Large intestine (tissue), 3 donors: ENCODE results near the gene HSBP1L1. TPM values are rescaled to one million over a fixed set of nuclear protein-coding genes. Genes with fewer than 3 reads are reported as not detected.
A peak's percentile ranks its signal among the peaks of the same experiment; 100 is the strongest.

Experiments
- DNase-seq, 2 donors: peaks; one replicate each; pipeline versions ENCODE4 v3.0.0 to v3.0.0-alpha.2; 2013
- H3K27ac ChIP-seq: one replicate; pipeline ENCODE4 v1.5.1; 2013; ENCODE audit warnings: low read length
- H3K27me3 ChIP-seq: 2 replicates; pipeline ENCODE4 v1.6.1; 2013; ENCODE audit warnings: low read length; ENCODE audit not compliant: control insufficient read depth, insufficient read depth
- H3K36me3 ChIP-seq: 2 replicates; pipeline ENCODE4 v1.6.1; 2013; ENCODE audit warnings: low read length; ENCODE audit not compliant: control insufficient read depth, insufficient read depth
- H3K4me1 ChIP-seq: one replicate; pipeline ENCODE4 v1.6.1; 2013; ENCODE audit warnings: low read length; ENCODE audit not compliant: control insufficient read depth, insufficient read depth
- H3K4me3 ChIP-seq: one replicate; pipeline ENCODE4 v1.5.1; 2013; ENCODE audit warnings: low read length
- H3K9me3 ChIP-seq: one replicate; pipeline ENCODE4 v1.6.1; 2013; ENCODE audit warnings: mild to moderate bottlenecking, low read depth, low read length, moderate library complexity; ENCODE audit not compliant: control insufficient read depth
- WGBS: methylation state at CpG from one replicate; pipeline ENCODE4 v1.1.5; 2013; ENCODE audit warnings: low lambda C conversion rate; ENCODE audit not compliant: insufficient coverage; 5-methylcytosine and 5-hydroxymethylcytosine counted together
- polyA plus RNA-seq: library from polyadenylated mRNA; unstranded; fragments of 120-200 nt; gene quantifications from one replicate; pipeline ENCODE4 v1.2.1, GENCODE V29; 2013

HSBP1L1 gene
- polyA plus RNA-seq, 1 donor: 54.5 TPM

DNA sequence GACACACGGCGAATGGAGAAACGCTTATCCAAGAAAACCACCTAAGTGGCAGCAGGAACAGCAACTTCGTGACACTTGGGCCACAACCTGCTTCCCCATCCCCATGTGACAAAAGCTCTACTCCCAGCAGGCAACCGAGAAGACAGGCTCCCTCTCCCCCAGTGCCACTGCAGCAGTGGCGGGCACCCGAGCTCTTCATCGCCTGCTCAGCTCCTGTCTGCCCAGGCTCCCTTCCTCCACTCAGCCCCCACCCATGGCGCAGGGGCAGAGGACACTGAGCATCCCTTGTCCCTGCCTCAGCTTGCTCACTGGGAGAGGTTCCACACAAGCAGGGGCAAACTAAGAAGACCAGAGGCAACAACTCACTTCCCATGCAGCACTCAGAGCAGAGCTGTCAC lies 35.9 kb upstream of the HSBP1L1 start:
- Histone ChIP-seq H3K4me1 (no peaks in the 10 kb centered on the region), H3K27ac (no peak overlapping the region), H3K9me3 (peaks cover 50% of the 10 kb centered on the region), H3K36me3 (peaks cover 22% of the 10 kb centered on the region), H3K4me3 (no peak overlapping the region), H3K27me3 (no peaks in the 10 kb centered on the region)
- no CpG with 5 or more reads among the region's 9 CpGs for WGBS
- DNase-seq: no peak

DNA sequence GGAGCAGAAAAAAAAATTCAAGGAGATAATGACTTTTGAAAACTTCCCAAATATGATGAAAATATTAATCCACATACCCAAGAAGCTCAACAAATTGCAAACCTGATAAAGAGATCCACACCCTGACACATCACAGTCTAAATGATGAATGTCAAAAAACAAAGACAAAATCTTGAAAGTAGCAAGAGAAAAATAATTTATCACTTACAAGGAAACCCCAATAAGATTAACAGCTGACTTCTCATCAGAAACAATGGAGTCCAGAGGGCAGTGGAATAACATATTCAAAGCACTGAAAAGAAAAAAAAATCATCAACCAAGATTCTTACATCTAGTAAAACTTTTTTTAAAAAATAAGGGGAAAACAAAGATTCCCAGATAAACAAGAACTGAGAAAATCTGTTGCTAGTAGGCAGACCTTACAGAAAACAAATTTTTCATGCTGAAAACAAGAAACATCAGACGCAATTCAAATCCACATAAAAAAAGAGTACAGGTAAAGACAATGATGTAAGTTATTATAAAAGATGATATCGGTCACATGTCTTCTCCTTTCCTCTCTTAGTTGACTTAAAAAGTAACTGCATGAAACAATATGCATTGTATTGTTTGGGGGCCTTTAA lies 34.3 kb upstream of the HSBP1L1 start:
- H3K4me1 ChIP-seq: peaks cover 8% of the 10 kb centered on the region
- WGBS: 86% methylated on average over 1 of the region's 2 CpGs
- peaks cover 42% of the 10 kb centered on the region for H3K9me3 ChIP-seq
- H3K36me3 ChIP-seq: peaks cover 21% of the 10 kb centered on the region
- H3K4me3 ChIP-seq: no peak overlapping the region
- no peaks in the 10 kb centered on the region for H3K27me3 ChIP-seq
- DNase-seq: no peak
- no peak overlapping the region for H3K27ac ChIP-seq

DNA sequence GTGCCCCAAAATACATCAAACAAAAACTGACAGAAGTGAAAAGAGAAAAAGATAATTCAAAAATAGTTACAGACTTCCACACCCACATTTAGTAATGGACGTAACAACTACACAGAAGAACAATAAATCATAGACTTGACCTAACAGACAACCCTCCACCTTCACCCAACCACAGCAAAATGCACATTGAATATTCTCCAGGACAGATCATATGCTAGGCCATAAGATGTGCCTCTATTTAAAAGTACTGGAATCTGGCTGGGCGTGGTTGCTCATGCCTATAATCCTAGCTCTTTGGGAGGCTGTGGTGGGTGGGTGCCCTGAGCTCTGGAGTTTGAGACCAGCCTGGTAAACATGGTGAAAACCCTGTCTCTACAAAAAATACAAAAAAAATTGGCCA lies 33.0 kb upstream of the HSBP1L1 start:
- DNase-seq: no peak
- H3K27me3 ChIP-seq: no peaks in the 10 kb centered on the region
- H3K9me3 ChIP-seq: peaks cover 39% of the 10 kb centered on the region
- peaks cover 8% of the 10 kb centered on the region for H3K4me1 ChIP-seq
- H3K36me3 ChIP-seq: peaks cover 21% of the 10 kb centered on the region
- no CpG with 5 or more reads among the region's 2 CpGs for WGBS
- no peak overlapping the region for H3K4me3 ChIP-seq
- H3K27ac ChIP-seq: no peak overlapping the region

DNA sequence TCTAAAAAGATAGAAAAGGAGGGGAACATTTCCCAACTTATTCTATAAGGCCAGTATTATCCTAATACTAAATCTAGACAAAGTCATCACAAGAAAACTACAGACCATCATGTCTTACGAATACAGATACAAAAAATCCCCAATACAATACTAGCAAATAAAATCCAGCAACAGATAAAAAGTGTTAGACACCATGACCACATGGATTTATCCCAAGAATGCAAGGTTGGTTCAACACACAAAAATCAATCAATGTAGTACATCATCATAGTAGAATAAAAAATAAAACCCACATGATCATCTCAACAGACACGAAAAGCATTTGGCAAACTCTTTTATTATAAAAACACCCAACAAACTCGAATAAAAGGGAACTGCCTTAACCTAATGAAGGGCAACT lies 31.5 kb upstream of the HSBP1L1 start:
- H3K4me1 ChIP-seq: peaks cover 8% of the 10 kb centered on the region
- H3K36me3 ChIP-seq: peaks cover 24% of the 10 kb centered on the region
- WGBS: 100% methylated on average over 1 of the region's 3 CpGs
- no peak overlapping the region for H3K27ac ChIP-seq
- H3K27me3 ChIP-seq: no peaks in the 10 kb centered on the region
- H3K9me3 ChIP-seq: peaks cover 33% of the 10 kb centered on the region
- DNase-seq: no peak
- H3K4me3 ChIP-seq: no peak overlapping the region

- peaks cover 25% of the 10 kb centered on the region for H3K9me3 ChIP-seq
- H3K27me3 ChIP-seq: no peaks in the 10 kb centered on the region
- H3K4me3 ChIP-seq: no peak overlapping the region
- peaks cover 18% of the 10 kb centered on the region for H3K36me3 ChIP-seq
- WGBS: no CpG with 5 or more reads among the region's 10 CpGs
- no peak overlapping the region for H3K27ac ChIP-seq
- DNase-seq: peak in 1 of 2 donors; percentile 64
- peaks cover 8% of the 10 kb centered on the region for H3K4me1 ChIP-seq
Observed at GRCh38 chr18:79933765-79934164, 30.7 kb upstream of the HSBP1L1 start.

DNA sequence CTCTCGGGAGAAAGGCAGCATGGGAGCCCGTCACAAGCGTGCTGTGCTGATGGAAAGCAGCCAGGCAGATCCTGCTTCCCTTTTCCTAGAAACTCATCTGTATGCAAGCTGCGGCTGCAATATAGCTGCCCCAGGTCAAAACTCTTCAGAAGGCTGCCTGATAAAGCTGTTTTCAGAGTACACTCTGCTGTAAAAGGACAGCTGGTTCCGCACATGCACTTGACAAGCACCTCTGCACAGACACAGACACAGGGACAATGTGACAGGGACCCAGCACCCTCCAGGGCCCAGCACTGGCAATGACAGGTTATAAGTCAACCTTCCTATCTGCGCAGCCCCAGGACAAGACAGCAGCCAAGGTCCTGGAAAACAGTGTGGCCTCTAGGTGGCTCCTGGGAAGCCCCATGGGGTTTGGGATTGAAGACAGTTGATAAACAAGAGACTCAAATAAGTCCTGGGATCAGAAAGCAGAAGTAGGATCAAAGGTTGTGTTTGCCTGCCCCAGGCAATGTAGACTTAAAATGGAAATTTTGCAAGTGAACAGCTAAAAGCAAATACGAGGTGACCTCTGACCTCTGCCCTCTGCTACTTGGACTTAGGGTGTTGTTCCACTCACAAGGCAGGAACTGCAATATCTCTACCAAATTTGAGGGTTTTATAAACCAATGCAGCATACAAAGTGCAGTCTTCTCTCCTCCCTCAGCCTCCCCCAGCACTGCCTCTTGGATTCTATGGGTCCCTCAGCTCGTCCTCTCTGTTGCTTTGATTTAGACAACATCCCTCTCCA lies 29.9 kb upstream of the HSBP1L1 start:
- no peak overlapping the region for H3K4me3 ChIP-seq
- DNase-seq: peak; percentile 42 to 78
- H3K36me3 ChIP-seq: peaks cover 13% of the 10 kb centered on the region
- peaks cover 8% of the 10 kb centered on the region for H3K4me1 ChIP-seq
- peaks cover 19% of the 10 kb centered on the region for H3K9me3 ChIP-seq
- H3K27me3 ChIP-seq: no peaks in the 10 kb centered on the region
- peak overlapping the region; percentile 8 for H3K27ac ChIP-seq
- no CpG with 5 or more reads among the region's 8 CpGs for WGBS

- Histone ChIP-seq H3K27ac (no peak overlapping the region), H3K27me3 (no peaks in the 10 kb centered on the region), H3K4me1 (peaks cover 8% of the 10 kb centered on the region), H3K4me3 (no peak overlapping the region), H3K9me3 (peaks cover 14% of the 10 kb centered on the region), H3K36me3 (peaks cover 16% of the 10 kb centered on the region)
- no CpG with 5 or more reads among the region's 5 CpGs for WGBS
- DNase-seq: no peak
Observed at GRCh38 chr18:79935098-79935480, 29.4 kb upstream of the HSBP1L1 start.

GRCh38 chr18:79935499-79935898 lies 28.9 kb upstream of the HSBP1L1 start:
- peaks cover 8% of the 10 kb centered on the region for H3K4me1 ChIP-seq
- peaks cover 16% of the 10 kb centered on the region for H3K36me3 ChIP-seq
- no peak for DNase-seq
- peaks cover 12% of the 10 kb centered on the region for H3K9me3 ChIP-seq
- H3K4me3 ChIP-seq: no peak overlapping the region
- no CpG with 5 or more reads among the region's 3 CpGs for WGBS
- H3K27me3 ChIP-seq: no peaks in the 10 kb centered on the region
- H3K27ac ChIP-seq: no peak overlapping the region

GRCh38 chr18:79935925-79936324 lies 28.5 kb upstream of the HSBP1L1 start:
- H3K27me3 ChIP-seq: no peaks in the 10 kb centered on the region
- peaks cover 20% of the 10 kb centered on the region for H3K36me3 ChIP-seq
- peaks cover 9% of the 10 kb centered on the region for H3K9me3 ChIP-seq
- no peak overlapping the region for H3K4me3 ChIP-seq
- no peak overlapping the region for H3K27ac ChIP-seq
- H3K4me1 ChIP-seq: peaks cover 8% of the 10 kb centered on the region
- no peak for DNase-seq
- no CpG with 5 or more reads among the region's 6 CpGs for WGBS

GRCh38 chr18:79936641-79937040 lies 27.8 kb upstream of the HSBP1L1 start:
- Histone ChIP-seq H3K4me1 (peaks cover 8% of the 10 kb centered on the region), H3K27me3 (no peaks in the 10 kb centered on the region), H3K36me3 (peaks cover 27% of the 10 kb centered on the region), H3K4me3 (no peak overlapping the region), H3K9me3 (peaks cover 6% of the 10 kb centered on the region), H3K27ac (no peak overlapping the region)
- 100% methylated on average over 1 of the region's 12 CpGs for WGBS
- no peak for DNase-seq
